ENCODE data around the gene FAM241B.

Gene FAM241B

DNA sequence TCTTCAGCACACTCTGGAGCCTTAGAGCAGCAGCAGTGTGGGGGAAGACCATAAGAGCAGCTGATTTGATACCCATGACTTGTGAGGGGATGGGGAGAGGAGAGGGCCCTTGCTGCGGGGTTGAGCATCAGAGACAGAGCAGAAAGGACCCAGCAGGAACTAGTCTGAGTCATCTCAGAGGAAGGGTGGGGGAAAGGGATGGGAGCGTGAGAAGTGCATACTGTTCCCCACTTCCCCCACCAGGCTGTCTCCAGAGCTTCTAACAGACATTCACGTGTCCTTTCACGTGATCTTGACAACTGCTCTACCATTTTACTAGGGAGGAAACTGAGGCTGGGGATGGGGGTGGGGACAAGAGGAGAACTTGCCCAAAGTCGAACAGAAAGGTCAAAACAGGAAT is 38.7 kb downstream of the FAM241B start:
- no peak for DNase-seq

DNA sequence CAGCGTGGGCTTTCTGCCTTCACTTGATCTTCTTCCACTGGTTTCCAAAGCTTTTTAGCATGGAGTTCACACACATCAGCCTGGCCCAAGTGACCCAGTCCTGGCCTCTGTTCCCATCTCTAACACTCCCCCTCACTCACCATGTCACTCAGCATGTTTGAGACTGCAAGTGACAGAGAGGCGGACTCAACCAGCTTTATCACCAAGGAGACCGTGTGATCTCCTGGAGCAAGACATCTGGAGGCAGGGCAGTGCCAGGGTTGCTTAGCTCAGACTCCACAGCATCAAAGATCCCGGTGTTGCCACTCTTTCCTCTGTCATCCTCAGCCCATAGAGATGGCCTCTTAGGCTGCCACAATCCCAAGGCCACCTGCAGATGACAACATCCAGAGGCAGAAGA is 39.4 kb downstream of the FAM241B start:
- no peak for DNase-seq

DNA sequence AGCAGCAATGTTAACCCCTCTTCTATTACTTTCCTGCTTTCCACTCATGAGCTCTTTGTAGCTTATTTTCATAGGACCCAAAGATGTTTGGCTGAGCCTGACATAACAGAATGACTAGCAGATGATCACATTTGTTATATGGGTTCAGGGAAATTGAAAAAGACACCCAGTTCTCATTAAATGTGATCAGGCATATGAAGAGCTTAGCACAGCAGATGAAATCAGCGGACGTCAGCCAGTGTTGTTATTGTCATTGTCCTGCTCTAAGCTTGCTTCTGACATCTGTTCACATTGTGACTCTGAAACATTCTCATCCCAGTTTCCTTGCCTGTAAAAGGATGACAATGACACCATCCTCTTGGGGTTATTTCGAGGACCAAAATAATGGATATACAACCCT is 43.5 kb downstream of the FAM241B start:
- no peak for DNase-seq

DNA sequence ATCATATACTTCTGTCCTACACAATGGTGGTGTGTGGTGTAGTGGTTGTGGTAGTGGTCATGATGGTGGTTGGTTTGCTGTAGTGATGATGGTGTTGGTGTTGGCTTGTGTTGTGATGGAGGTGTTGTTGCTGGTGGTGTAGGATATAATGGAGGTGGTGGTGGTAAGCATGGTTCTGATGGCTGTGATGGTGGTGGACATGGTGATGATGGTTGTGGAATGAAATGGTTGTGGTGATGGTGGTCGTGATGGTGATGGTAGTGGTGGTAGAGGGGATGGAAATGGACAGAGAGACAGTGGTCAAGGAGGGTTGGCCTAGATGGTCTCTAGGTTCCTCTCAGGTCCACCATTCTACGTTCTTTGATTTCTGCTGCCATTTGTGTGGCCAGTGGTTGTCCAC is 44.7 kb downstream of the FAM241B start:
- DNase-seq = no peak

DNA sequence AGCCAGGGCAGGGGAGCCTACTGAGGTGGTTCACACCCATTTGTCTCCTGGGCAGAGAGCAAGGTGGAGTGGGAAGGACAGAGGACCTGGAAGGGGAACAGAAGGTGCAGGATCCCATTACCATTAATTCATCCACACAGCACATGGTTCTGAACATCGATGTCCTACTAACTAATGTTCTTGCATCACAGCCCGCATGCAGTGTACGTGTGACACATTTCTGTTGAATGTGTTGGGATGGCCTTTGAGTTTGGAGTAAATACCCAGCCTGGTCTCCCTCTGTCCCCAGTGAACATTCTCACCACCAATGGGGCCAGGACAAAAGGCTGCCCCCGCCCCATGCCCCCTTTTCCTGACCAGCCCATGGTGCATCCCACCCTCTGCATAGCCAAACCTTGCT is 46.3 kb downstream of the FAM241B start:
- DNase-seq = no peak

DNA sequence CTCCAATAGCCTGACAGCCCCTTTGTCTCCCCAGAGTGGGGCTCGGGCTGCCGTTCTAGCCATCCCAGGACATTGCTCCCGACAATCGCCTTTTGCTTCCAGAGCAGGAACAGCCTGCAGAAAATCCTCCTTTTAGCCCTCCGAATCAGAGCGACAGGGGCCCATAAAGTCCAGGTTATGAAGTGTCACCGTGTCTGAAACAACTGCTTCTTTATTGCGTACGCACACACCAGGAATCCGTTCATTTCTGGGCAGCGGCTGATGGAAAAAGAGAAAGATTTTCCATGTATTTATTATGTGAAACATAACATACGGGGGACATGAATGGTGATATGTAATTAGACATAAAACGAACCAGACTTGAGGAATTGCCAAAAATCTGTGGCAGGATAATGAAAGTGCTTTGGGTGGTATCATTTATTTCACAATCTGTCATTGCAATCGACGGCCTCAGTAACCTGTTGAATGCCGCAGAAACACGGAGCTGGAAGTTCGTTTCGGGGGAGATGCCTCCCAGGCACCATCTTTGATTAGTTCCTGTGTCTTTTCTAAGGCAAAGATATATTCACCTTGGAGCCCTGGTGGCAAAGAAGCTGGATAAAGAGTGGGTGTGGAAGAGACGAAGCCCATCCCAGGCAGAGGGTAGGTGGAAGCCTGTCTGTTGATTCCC is 48.1 kb downstream of the FAM241B start:
- no peak for DNase-seq

DNA sequence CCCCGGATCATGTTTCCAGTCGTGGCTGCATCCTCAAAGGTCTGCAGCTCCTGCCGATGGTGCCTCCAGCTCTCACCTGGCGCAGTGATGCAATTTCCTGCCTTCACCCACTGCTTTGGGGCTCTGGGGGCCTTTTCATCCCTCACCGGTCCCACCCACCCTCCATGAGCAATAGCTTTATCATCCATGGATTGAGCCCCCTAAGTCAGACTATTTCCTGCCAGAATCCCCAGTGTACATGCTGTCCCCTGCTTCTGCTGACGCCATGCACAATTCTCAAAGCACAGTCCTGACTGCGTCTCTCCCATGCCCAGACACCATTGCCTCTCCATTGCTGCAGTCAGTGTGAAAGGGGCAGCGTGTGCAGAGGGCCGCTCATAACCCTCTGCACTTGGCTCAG is 49.7 kb downstream of the FAM241B start:
- no peak for DNase-seq

DNA sequence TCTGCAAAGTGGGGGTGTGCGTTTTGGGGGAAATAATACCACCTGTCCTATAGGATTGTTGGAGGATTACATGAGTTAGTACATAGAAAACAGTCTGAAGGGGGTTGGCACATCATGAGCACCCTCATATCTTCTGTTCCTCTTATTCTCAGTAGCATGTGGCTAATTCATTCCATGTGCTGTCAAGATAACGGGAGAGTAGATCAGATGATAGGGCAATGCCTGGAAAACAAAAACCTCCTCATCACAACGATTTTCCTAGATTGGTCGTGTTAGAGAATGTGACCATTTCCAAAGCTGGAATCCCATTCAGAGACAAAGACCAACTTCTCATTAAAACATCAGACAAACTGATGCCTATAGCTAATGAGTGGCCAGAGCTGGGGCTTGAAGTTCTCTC is 50.6 kb downstream of the FAM241B start:
- DNase-seq = no peak

DNA sequence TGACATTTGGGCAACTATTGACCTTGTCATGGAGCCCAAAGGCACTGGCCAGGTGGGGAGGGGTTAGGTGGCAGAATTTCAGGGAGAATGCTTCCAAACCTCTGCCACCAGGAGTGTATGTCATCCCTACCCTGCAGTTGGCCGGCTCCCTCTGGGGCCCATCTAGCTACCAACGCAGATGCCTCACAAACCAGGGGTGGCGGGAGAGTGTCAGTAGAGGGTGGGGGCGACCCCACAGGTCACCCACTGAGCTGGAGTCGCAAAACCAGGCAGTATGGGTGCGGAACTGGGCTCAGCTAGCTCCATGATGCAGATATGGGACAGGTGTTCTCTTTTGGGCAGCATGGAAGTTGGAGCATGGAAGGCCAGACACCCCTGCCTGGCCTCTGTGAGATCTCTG is 51.4 kb downstream of the FAM241B start:
- no peak for DNase-seq

DNA sequence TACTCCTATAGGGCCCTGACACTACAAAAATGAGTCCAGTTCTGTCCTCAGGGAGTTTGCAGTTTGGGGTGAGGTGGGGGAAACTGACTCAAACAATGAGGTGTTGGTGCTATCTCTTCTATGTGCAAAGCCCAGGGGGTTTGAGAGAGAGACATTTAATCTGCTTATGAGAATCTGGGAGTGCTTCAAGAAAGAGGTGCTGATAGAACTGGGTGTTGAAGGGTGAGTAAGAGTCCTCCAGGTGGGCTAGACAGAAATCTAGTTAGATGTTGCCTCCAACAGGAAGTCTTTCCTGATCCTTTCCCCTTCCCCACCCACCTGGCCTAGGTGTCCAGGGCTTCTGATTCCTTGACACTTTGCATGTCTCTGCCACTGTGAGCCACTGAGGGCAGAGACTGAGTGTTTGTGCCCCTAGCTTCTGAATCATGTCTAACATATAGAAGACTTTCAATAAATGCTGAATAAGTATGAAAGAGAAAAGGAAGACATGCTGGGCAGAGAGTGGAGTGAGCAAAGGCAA is 53.0 kb downstream of the FAM241B start:
- DNase-seq = no peak
